Measurements from ENCODE around the gene CFAP58.

Gene CFAP58

GRCh38 chr10:104342941-104343411 lies 10.7 kb upstream of the CFAP58 start:
- no peak for TF ChIP-seq CTCF (IDR thresholded peaks at IDR 0.05; ENCODE audit: insufficient read depth, low read length, missing control alignments)
- CTCF ChIA-PET, result interaction anchor here (2.6 to 6.1 kb wide), 4 partner anchors 8 to 68 kb away, joined by 11 to 45 read pairs (median 35); no protein-coding TSS in a partner anchor
- POLR2A ChIA-PET, result no interaction called here
- no peak for DNase-seq (ENCODE audit: low read depth, low spot score)
- no peak overlapping the region for H3K4me3 ChIP-seq (ENCODE audit: low read depth, low read length)

- DNase-seq (ENCODE audit: low read depth, low spot score), result no peak
- POLR2A ChIA-PET, result no interaction called here
- no peak for TF ChIP-seq CTCF (IDR thresholded peaks at IDR 0.05; ENCODE audit: insufficient read depth, low read length, missing control alignments)
- CTCF ChIA-PET, result interaction anchor here (0.7 to 11.5 kb wide), 3 partner anchors 9 to 55 kb away, joined by 3 to 659 read pairs (median 45); partner anchors contain the start of gene CFAP58
- H3K4me3 ChIP-seq (ENCODE audit: low read depth, low read length), result no peak overlapping the region
These were observed 9.4 kb upstream of the CFAP58 start for GRCh38 chr10:104344219-104344618.

GRCh38 chr10:104345515-104345914 lies 8.1 kb upstream of the CFAP58 start:
- CTCF ChIA-PET, result interaction anchor here (1.0 to 11.5 kb wide), 5 partner anchors 40 to 72 kb away, joined by 3 to 659 read pairs (median 7); no protein-coding TSS in a partner anchor
- no peak for TF ChIP-seq CTCF (IDR thresholded peaks at IDR 0.05; ENCODE audit: insufficient read depth, low read length, missing control alignments)
- DNase-seq (ENCODE audit: low read depth, low spot score), result no peak
- H3K4me3 ChIP-seq (ENCODE audit: low read depth, low read length), result no peak overlapping the region
- POLR2A ChIA-PET, result interaction anchor here (1.0 kb wide), 1 partner anchor 72 kb away, joined by 3 read pairs; no protein-coding TSS in a partner anchor

- POLR2A ChIA-PET, result interaction anchor here (1.0 kb wide), 1 partner anchor 73 kb away, joined by 3 read pairs; no protein-coding TSS in a partner anchor
- CTCF ChIA-PET, result interaction anchor here (1.0 to 11.5 kb wide), 6 partner anchors 9 to 73 kb away, joined by 3 to 659 read pairs (median 26); partner anchors contain the start of gene ITPRIP
- no peak for TF ChIP-seq CTCF (IDR thresholded peaks at IDR 0.05; ENCODE audit: insufficient read depth, low read length, missing control alignments)
- DNase-seq (ENCODE audit: low read depth, low spot score), result no peak
- H3K4me3 ChIP-seq (ENCODE audit: low read depth, low read length), result no peak overlapping the region
These were observed 7.7 kb upstream of the CFAP58 start for GRCh38 chr10:104345941-104346340.

- POLR2A ChIA-PET, result interaction anchor here (1.0 kb wide), 1 partner anchor 18 kb away, joined by 4 read pairs; no protein-coding TSS in a partner anchor
- no peak for TF ChIP-seq CTCF (IDR thresholded peaks at IDR 0.05; ENCODE audit: insufficient read depth, low read length, missing control alignments)
- DNase-seq (ENCODE audit: low read depth, low spot score), result no peak
- CTCF ChIA-PET, result interaction anchor here (1.3 to 11.5 kb wide), 6 partner anchors 11 to 72 kb away, joined by 3 to 659 read pairs (median 70); partner anchors contain the start of genes GSTO2 and ITPRIP
- no peak overlapping the region for H3K4me3 ChIP-seq (ENCODE audit: low read depth, low read length)
These were observed 6.2 kb upstream of the CFAP58 start for GRCh38 chr10:104347295-104348045.

GRCh38 chr10:104348601-104349000 lies 5.0 kb upstream of the CFAP58 start:
- POLR2A ChIA-PET, result no interaction called here
- CTCF ChIA-PET, result interaction anchor here (3.3 to 11.5 kb wide), 7 partner anchors 12 to 73 kb away, joined by 18 to 659 read pairs (median 62); partner anchors contain the start of genes GSTO2 and ITPRIP
- no peak for TF ChIP-seq CTCF (IDR thresholded peaks at IDR 0.05; ENCODE audit: insufficient read depth, low read length, missing control alignments)
- no peak for DNase-seq (ENCODE audit: low read depth, low spot score)
- H3K4me3 ChIP-seq (ENCODE audit: low read depth, low read length), result no peak overlapping the region
